GM21528 (cell line): ENCODE measurements around the gene PHLDA1.

Source experiments
- ATAC-seq: cut with Tn5 transposase; IDR thresholded peaks from one replicate; pipeline ENCODE4 v1.9.1; 2021; ENCODE audit warnings: mild to moderate bottlenecking, moderate library complexity; ENCODE audit not compliant: unreplicated experiment, low FRiP score

The PHLDA1 gene

DNA sequence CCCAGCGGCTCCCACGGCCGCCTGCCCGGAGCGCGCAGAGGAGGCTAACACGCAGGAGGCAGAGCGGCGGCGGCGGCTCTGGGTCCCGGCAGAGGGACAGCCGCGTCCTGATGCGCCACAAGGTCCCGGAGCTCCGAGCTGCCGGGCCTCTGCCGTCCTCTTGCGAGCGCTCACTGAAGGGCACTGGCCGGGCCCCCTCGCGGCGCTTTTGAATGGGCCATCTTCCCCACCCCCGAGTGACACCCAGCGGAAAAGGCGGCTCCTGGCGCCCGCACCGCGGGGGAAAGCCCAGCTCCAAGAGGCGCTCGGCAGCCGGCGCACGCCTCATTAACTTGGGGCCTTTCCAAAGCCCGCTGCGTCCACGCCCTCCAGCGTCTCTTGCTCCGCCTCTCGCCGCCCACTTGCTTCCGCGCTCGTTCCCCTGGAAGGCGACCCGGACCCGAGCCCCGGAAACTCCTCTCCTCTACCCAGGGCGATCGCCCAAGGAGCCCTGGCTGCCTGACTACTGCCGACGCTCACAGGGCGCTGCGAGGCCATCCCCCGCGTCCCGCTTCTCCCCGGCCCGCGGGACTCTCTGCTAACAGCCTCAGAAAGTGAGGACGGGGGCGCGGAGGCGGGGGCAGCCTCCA, at the start of gene PHLDA1:
Gene PHLDA1 (minus strand): TSS at position 363 of the 629 bp plus-strand sequence.
- ATAC-seq, result peak; percentile 87

DNA sequence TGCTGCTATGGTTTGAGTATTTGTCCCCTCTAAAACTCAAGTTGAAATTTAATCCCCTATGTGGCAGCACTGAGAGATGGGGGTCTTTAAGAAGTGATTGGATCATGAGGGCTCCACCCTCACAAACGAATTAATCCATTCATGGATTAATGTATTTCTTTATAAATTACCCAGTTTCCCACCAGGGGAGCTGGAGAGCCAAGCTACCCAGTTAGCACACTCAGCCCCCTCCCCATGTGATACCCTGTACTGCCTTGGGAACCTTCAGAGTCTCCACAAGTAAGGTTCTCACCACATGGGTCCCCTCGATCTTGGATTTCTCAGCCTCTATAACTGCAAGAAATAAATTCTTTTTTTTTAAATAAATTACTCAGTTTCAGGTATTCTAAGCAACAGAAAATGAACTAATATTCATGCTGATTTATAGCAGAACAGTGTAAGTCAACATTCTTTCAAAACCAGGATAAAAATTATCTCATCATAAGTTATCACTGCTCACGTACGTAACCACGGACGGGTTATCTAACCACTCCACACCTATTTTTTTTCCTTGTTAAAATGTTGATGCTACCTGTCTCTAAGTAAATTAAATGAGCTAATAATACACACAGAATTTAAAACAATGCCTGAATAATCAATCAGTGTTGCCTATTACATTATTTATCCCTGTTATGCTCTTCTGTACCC, 49.3 kb upstream of the PHLDA1 start:
- ATAC-seq, result no peak

DNA sequence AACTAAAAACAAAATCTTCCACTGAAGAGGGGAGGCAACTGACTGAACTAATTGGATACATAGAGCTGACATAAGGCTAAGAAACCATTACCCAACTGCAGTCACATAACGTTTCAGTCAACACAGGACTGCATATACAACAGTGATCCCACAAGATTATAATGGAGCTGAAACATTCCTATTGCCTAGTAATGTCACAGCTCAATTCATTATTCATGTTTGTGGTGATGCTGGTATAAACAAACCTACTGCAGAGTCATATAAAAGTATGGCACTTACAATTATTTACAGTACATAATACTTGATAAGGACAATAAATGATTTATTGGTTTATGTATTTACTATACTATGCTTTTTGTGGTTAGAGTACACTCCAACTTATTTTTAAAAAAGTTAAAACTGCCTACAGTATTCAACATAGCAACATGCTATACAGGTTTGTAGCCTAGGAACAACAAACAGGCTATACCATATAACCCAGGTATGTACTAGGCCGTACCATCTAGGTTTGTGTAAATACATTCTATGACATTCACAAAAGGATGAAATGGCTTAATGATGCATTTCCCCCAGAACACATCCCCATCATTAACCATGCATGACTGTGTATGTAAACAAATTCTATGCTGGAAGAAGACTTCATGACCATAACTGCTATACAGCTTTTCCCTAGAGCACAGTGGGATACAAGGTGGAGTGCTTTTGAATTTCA, 48.6 kb upstream of the PHLDA1 start:
- ATAC-seq, result no peak

DNA sequence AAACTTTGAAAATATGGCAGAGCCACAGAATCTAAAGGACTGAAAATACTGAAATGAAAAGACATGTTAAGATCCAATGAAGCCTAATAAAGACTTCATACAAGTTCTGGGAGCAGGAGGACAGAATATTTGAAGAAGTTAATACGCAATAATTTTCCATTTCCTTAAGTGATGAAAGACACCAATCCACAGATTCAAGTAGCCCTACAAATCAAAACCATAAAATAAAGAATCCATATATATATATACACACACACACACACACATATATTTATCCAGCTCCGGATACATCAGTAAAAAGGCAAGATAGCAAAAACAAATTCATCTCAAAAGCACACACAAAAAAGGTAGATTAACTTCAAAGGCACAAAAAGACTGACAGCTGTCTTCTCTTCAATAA, 47.2 kb upstream of the PHLDA1 start:
- no peak for ATAC-seq

DNA sequence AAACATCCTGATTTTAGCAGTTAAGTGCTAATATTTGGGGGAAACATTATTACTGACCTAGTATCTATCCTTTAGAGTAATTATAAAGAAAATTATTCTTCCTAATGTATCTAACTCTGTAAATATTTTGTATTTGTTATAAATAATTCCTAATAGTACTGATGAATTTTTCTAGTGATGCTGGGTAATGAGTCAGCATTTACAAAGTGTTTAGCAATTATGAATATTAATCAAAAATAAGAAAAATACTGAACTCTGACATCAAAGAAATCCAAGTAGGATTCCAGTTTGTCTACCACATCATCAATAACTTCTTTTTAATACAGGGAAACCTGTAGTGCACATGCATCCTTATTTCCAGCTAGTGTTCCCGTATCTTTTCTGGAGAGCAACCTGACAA, 43.9 kb upstream of the PHLDA1 start:
- ATAC-seq, result no peak

DNA sequence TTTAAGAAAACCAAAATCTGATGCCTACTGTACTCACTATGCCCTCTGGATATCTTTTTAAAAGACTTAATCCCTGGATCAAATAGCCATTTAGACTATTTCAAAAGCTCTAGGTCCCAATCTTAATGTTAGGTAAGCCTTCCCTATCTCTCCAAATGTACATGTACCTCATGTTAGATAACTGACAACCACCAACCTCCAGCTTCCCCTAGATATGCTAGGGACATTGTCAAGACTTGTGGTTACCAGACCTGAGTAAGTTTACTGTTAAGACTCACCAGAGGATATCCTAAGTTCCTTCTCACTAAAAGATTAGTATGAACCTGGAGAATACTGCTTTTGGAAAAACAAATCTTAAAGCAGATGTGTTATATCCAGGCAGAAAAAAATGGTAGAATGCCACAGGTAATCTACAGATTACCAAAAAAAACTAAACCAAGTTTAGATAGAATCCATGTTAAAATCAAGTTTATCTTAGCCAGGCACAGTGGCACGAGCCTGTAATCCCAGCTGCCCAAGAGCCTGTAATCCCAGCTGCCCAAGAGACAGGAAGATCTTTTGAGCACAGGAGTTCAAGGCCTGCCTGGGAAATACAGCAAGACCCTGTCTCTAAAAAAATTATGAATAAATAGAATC, 43.2 kb upstream of the PHLDA1 start:
- ATAC-seq, result no peak

DNA sequence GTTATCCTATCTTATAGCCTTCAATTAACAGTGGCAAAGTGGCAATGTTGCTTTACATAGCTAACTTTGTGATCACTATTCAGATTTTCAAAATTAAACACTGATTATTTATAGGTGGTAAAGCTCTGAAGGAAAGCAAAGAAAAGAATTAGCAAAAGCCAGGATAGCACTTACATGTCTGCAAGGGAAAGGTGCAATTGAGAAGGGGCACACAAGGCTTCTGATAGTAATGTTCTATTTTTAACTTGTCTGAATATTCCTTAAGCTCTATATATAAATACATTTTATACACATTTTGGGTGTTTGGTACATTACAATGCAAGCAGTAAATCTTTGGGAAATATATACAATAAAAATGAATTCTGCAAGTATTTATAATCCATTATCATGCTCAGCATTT, 42.0 kb upstream of the PHLDA1 start:
- no peak for ATAC-seq

DNA sequence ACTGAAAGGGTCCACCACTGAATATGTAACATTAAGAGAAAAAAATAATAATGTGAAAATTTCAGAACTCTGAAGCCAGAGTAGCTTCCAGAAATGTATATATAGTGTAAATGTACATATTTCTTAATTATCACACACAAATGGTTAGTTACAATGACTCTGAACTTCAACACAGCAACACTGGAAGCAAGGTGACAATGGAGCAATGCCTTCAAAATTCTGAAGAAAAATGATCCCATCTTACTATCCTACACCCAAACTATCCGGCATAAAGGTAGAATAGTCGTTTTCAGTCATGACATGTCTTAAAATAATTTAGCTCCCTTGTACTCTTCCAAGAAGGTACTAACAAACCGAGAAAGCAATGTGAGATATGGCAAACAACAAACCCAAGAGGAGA, 41.0 kb upstream of the PHLDA1 start:
- ATAC-seq, result no peak

DNA sequence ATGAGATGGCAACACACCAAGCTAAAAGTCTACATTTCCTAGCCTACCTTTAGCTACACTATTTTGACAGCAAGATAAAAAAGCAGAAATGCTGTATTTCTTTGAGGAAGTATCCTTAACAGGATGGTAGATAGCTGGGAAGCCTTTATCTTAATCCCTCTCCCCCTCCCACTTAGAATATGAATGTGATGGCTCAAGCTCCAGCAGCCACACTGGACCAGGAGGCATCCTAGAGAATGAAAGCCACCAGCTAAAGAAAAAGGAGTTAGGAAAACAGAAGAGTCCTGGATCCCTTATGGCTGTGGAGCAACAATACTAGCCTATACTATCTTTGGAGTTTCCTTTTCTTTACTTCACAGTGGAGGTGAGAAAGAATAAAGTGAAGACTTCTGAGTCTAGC, 37.8 kb upstream of the PHLDA1 start:
- ATAC-seq, result no peak

DNA sequence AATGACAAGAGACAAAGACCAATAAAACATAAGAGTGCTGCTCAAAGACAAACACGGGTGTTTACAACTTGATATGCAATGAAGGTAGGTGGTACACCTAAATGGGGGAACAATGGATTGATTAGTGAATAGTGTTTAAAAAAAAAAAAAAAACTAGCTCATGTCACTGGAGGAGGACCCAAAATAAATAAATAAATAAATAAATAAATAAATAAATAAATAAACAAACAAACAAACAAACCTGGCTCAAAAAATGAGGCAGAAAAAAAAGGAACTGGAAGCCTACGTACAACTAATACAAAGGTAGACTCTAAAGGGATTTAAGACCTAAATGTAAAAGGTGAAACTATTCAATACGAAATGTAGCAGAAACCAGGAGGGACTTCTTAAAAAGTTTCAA, 34.3 kb upstream of the PHLDA1 start:
- ATAC-seq, result no peak

DNA sequence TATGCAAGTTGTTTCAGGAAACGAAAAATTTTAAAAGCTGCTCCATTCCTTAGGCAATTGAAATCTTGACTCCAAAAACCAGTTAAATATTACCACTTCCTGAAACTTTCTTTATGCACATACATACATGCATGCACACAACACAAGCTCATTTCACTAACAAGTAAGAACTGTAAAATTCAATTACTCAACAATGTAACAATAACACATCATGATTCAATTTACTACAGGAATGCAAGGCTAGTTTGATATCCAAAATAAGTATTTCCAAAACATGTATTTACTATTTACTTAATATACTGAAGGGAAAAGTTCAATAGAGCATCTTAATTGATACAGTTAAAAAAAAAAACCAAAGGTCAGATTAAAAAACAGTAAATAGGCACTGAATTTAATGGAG, 33.3 kb upstream of the PHLDA1 start:
- no peak for ATAC-seq

DNA sequence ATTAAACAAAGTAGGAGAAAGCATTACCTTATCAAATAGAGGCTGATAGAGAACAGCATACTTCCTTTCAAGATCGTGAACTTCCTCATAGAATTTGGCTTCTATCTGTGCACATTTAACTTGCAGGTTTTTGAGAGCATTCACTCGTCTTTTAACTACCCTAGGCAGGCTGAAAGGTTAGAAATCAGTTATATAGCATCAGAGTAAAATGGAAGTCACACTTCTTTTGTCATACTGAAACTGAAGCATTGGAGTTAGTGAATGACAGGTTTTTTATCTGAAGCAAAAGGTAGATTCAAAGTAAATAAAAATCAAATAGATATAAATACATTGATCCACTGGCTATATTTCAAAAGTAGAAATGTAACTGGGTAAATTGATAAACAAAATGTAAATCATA, 28.5 kb upstream of the PHLDA1 start:
- no peak for ATAC-seq

DNA sequence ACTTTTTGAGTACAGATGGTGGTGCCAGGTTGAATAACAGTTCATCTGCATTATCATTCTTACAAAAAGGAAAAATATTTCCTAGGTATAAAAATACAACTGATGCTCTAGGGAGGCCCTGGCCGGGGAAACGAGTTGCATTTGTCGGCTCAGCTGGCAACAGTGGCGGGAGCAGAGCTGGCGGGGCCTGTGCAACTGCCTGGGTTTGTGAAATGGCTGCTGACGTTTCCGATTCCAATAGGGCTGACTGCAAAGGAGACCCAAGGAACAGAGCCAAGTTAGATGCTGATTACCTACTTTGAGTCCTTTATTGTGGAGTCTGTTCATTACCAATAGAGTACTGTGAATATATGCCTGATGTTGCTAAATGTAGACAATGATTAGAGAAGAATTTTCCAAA, 25.8 kb upstream of the PHLDA1 start:
- ATAC-seq, result no peak

DNA sequence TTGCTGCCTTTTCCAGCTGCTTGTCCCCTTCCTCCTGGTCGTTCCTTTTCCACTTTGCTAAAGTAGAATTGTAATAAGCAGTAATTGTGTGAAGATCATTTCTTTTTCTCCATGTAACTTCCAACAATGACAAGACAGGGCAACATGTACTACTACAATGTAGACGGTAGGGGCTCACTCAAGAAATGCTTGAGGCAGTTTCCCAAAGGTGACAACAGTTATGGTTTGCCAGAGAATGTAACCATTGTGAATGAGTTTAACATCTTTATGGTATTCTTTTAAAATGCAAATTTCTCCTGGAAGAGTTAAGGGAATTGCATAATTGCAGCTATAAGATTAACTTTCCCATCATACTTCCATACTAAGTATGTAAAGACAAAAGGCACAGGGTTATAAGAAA, 23.8 kb upstream of the PHLDA1 start:
- ATAC-seq, result no peak

DNA sequence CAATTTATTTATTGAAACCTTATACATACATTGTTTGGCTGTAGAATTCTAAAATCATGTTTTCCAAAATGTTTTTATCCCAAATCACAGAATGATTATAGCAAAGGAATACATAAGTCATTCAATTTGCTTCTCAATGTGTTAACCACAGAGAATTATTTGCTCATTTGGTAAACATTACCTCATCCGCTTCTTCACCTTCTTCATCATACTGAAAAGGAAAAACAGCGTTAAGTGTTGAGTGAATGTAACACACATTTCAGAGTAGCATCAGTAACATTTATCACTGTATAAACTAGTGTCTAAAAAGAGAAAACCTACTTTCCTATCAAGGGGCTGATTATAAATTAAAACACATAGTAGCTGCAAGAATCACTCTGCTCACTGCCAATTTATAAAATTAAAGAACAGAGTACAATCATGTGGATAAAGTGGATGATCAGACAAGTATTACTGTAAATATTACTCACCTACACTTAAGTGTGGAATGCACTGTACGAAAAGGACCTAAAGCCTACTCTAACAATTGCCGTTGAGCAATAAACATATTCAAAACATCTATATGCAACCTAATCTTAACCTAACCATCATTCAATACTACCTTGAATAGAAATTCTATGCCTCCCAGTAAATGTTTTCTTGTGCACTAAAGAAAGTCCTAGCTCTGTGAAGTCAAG, 18.1 kb upstream of the PHLDA1 start:
- no peak for ATAC-seq

DNA sequence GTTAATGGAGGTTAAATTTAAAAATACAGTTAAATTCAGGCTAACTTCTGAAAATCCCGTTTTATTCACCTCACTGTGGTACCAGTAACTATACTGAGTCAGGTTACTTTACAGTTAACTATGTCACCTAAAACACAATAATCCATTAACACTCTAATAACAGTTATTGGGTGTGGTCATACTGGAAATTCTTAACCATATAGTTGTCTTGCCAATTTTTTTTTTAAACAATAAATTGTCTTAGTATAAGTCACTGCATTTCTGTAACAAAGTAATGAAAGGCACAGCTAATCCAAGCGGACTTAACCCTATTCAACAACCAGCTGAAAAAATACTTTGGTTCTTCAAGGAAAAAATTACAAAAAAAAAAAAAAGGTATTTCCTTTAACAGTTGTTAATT, 16.2 kb upstream of the PHLDA1 start:
- no peak for ATAC-seq

DNA sequence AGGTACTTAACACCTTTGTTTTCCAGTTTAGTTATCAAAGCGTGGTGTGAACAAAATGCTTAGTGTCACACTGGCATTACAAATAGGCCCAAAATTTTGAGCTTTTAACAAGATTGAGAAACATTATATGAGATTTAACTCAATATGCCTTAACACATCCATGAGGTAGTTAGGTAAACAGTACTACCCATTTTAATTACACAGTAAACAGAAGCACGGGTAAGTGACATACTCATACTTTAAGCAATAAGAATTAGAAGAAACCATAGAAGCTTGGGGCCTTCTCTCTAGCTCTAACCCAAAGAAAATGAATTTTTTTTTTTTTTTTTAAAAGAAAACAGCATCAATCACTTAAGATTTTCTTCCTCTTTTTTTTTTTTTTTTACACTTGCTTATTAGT, 15.5 kb upstream of the PHLDA1 start:
- no peak for ATAC-seq

DNA sequence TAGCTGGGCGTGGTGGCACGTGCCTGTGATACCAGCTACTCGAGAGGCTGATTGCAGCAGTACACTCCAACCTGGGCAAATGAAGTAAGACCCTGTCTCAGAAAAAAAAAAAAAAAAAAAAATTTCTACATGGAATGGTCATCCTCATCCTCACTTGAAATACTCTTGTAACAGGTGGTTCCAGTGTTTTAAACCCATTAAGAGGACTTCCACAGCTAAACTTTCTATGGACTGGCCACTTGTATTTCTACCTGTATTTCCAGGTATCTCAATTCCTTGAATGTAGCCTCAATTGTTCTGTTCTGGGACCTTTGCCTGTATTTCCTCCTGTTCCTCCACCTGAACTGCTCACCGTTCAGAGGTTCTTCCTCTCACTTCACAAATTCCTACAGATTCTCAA, 11.8 kb upstream of the PHLDA1 start:
- ATAC-seq, result no peak

DNA sequence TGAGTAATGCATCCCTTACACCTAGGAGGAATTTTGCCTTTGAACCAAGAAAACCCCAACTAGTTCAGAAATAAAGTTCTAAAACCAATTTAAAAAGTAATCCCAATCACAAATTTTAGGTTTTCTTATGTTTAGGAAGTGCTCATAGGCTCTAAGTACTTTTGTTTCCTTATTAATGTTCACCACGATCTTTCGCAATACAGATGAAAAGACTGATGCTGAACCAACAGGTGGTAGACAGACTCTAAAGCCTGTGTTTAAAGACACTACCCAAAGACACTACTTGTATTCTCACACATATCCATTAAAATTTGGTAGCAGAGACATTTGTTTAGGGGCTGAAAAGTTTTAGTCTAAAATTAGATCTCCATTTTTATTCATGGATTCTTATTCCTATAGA, 10.6 kb upstream of the PHLDA1 start:
- ATAC-seq, result no peak

DNA sequence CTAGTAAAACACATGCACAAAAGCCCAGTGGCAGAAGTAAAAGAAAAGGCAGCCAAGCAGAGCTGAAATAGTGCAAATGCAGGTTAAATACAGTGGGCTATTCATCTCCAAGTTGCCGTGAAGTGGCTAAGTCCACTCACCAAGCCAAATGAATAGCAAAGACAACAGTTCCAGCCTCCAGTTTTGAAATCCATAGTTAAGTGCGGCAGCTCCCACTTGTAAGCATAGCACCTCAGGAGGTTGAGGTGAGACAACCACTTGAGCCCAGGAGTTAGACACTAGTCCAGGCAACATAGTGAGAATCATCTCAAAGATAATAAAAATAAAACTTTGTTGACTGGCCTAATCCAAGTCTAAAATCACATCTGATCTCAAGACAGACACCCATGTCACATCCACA, 9.8 kb upstream of the PHLDA1 start:
- no peak for ATAC-seq

DNA sequence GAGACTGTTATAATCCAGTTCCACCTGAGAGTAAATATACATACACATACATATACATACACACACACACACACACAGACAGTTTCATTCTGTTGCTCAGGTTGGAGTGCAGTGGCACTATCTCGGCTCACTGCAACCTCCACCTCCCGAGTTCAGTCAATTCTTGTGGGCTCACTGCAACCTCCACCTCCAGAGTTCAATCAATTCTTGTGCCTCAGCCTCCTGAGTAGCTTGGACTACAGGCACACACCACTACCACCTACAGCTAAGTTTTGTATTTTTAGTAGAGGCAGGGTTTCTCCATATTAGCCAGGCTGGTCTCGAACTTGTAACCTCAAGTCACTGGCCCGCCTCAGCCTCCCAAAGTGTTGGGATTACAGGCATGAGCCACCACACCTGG, 8.9 kb upstream of the PHLDA1 start:
- ATAC-seq, result no peak
